Keratinocyte (primary cell): ENCODE data around the gene CHPT1.

Experiments used
- EZH2 ChIP-seq: IDR thresholded peaks from one replicate; pipeline ENCODE4 v1.6.1; 2012; ENCODE audit warnings: inconsistent platforms, mild to moderate bottlenecking, low read length, moderate library complexity
- TF ChIP-seq, protein P1 (sequence below), 3 experiments: IDR thresholded peaks in 1 of 3; conservative IDR thresholded peaks in 1 of 3; optimal IDR thresholded peaks in 1 of 3; 2 replicates in 2 of 3; 3 replicates in 1 of 3; pipeline versions ENCODE3 to v1.5.1; 2011; ENCODE audit warnings: low read length in 3 of 3, mild to moderate bottlenecking in 3 of 3, moderate library complexity in 2 of 3, control low read depth in 1 of 3, inconsistent platforms in 1 of 3; ENCODE audit not compliant: insufficient read depth in 2 of 3; ENCODE audit errors: extremely low read depth in 1 of 3

GRCh38 chr12:101761781-101762180 lies 64.3 kb downstream of the CHPT1 start:
- TF ChIP-seq, protein P1, sequence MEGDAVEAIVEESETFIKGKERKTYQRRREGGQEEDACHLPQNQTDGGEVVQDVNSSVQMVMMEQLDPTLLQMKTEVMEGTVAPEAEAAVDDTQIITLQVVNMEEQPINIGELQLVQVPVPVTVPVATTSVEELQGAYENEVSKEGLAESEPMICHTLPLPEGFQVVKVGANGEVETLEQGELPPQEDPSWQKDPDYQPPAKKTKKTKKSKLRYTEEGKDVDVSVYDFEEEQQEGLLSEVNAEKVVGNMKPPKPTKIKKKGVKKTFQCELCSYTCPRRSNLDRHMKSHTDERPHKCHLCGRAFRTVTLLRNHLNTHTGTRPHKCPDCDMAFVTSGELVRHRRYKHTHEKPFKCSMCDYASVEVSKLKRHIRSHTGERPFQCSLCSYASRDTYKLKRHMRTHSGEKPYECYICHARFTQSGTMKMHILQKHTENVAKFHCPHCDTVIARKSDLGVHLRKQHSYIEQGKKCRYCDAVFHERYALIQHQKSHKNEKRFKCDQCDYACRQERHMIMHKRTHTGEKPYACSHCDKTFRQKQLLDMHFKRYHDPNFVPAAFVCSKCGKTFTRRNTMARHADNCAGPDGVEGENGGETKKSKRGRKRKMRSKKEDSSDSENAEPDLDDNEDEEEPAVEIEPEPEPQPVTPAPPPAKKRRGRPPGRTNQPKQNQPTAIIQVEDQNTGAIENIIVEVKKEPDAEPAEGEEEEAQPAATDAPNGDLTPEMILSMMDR (optimal IDR thresholded peaks at IDR 0.05 in 1 of 3, IDR thresholded peaks at IDR 0.05 in 1 of 3, conservative IDR thresholded peaks at IDR 0.05 in 1 of 3; ENCODE audit: extremely low read depth in 1 of 3, insufficient read depth in 2 of 3, low read length in 3 of 3) = no peak
- TF ChIP-seq EZH2 = no peak
